ENCODE data around the gene IGFBP7. TPM values are rescaled to one million over a fixed set of nuclear protein-coding genes. Genes with fewer than 3 reads are reported as not detected.

Gene IGFBP7
- total and polyA plus RNA-seq, 2 of the 8 experiments (the other 6 are each of a cell fraction or from before 2014, with no cell fraction given) = 0.17 to 0.48 TPM

- Histone ChIP-seq H3K14ac (ENCODE audit: insufficient read length) (no peak overlapping the region), H3K23ac (ENCODE audit: insufficient read length) (no peak overlapping the region), H3K79me1 (ENCODE audit: low read depth, low read length) (no peaks in the 10 kb centered on the region), H2AK5ac (ENCODE audit: low read depth, low read length) (no peak overlapping the region), H3K18ac (ENCODE audit: extremely low read depth, low read length) (no peak overlapping the region), H2BK5ac (ENCODE audit: low read depth, low read length) (no peak overlapping the region), H4K20me1 (replicated peaks in 1 of 2; ENCODE audit: control insufficient read depth in 1 of 2, insufficient read depth in 2 of 2, low read length in 2 of 2) (no peaks in the 10 kb centered on the region), H3K79me2 (ENCODE audit: control insufficient read depth in 1 of 2, insufficient read depth in 2 of 2, low read length in 2 of 2) (no peaks in the 10 kb centered on the region), H2BK20ac (ENCODE audit: low read length) (no peak overlapping the region), H2BK120ac (replicated peaks; ENCODE audit: low read depth, low read length) (no peak overlapping the region), H3K36me3 (ENCODE audit: control insufficient read depth in 2 of 4, insufficient read depth in 4 of 4, low read length in 3 of 4) (no peaks in the 10 kb centered on the region; a peak in 1 of 8 replicates), H4K5ac (ENCODE audit: insufficient read length, low read depth, low read length) (no peak overlapping the region), H3K27me3 (replicated peaks in 1 of 4; ENCODE audit: control insufficient read depth in 3 of 4, extremely low read depth in 1 of 4, insufficient read depth in 3 of 4, low read length in 3 of 4) (no peaks in the 10 kb centered on the region), H2BK12ac (ENCODE audit: low read depth, low read length) (no peak overlapping the region), H3K4me2 (ENCODE audit: insufficient read depth in 1 of 2, low read depth in 2 of 2, low read length in 2 of 2) (no peak overlapping the region), H4K91ac (replicated peaks; ENCODE audit: insufficient read length, low read length) (no peak overlapping the region), H3K9ac (replicated peaks in 1 of 4; ENCODE audit: extremely low read depth in 1 of 4, low read depth in 3 of 4, low read length in 3 of 4) (no peak overlapping the region), H3K9me3 (ENCODE audit: insufficient read depth in 2 of 2, low read depth in 1 of 2, low read length in 1 of 2) (no peaks in the 10 kb centered on the region), H2AFZ (ENCODE audit: low read length) (no peak overlapping the region), H2BK15ac (ENCODE audit: low read length) (no peak overlapping the region), H3K23me2 (ENCODE audit: low read depth, low read length) (no peaks in the 10 kb centered on the region), H3K4me1 (replicated peaks in 1 of 4; ENCODE audit: control insufficient read depth in 3 of 4, insufficient read depth in 4 of 4, low read length in 3 of 4) (no peaks in the 10 kb centered on the region; a peak in 1 of 7 replicates), H3K4ac (replicated peaks; ENCODE audit: insufficient read length, low read depth, low read length) (no peak overlapping the region), H3K56ac (replicated peaks; ENCODE audit: insufficient read length, low read depth, low read length) (no peak overlapping the region), H4K8ac (ENCODE audit: extremely low read depth, insufficient read depth, low read length) (no peak overlapping the region), H3K27ac (ENCODE audit: low read depth, low read length) (no peak overlapping the region), H3K4me3 (ENCODE audit: extremely low read depth in 1 of 4, insufficient read depth in 2 of 4, low read depth in 3 of 4, low read length in 4 of 4) (no peak overlapping the region)
- FAIRE-seq (no peak), DNase-seq (ENCODE audit: low read depth in 1 of 2, low spot score in 2 of 2) (no peak)
- 86% methylated on average over 6 of the region's 6 CpGs; no CpG with 5 or more reads in 1 of the 2 experiments for WGBS, 2 experiments (ENCODE audit: extremely low coverage in 1 of 2, insufficient coverage in 1 of 2, insufficient read length in 1 of 2, insufficient replicate concordance in 2 of 2, low coverage in 1 of 2, low lambda C conversion rate in 2 of 2, missing lambda C conversion rate in 1 of 2)
- TF ChIP-seq GABPA (IDR thresholded peaks at IDR 0.05; ENCODE audit: borderline replicate concordance, insufficient read depth, low read length) (no peak), KDM5A (IDR thresholded peaks at IDR 0.05; ENCODE audit: low read length) (no peak), SP4 (IDR thresholded peaks at IDR 0.05; ENCODE audit: low read length) (no peak), NANOG (IDR thresholded peaks at IDR 0.05; ENCODE audit: insufficient read depth, low read depth, low read length, poor library complexity, severe bottlenecking) (no peak), NRF1 (IDR thresholded peaks at IDR 0.05; ENCODE audit: low read depth, low read length) (no peak), CHD2 (IDR thresholded peaks at IDR 0.05; ENCODE audit: low read length) (no peak), MAX (IDR thresholded peaks at IDR 0.05) (no peak), SRF (IDR thresholded peaks at IDR 0.05; ENCODE audit: low read depth, low read length) (no peak), BCL11A (IDR thresholded peaks at IDR 0.05; ENCODE audit: low read depth in 2 of 2, low read length in 2 of 2) (no peak), SP2 (IDR thresholded peaks at IDR 0.05; ENCODE audit: low read length) (no peak)
- ChIA-PET POLR2A (ENCODE audit: partially characterized antibody) (no interaction called here), CTCF (ENCODE audit: partially characterized antibody) (interaction anchor here (0.6 to 1.9 kb wide), 7 partner anchors 9 to 1856 kb away, joined by 3 to 6 read pairs (median 3); no protein-coding TSS in a partner anchor)
These were observed 16.0 kb downstream of the IGFBP7 start for GRCh38 chr4:57093845-57094831.
